Spleen (tissue), 7 donors: ENCODE data around the gene ANKRD13B.

Source experiments
- POLR2A ChIP-seq, 3 donors: fragments of 450-650 bp; IDR thresholded peaks; one replicate each; pipeline ENCODE4 v1.5.1; 2017; ENCODE audit warnings: antibody characterized with exemption in 3 of 3, mild to moderate bottlenecking in 1 of 3
- TF ChIP-seq, protein P1 (sequence below), 11 experiments: fragments of 200-600 bp in 7 of 11; fragments of 450-650 bp in 4 of 11; sonication (generic) in 4 of 11; IDR thresholded peaks in 8 of 11; conservative IDR thresholded peaks in 3 of 11; 1 replicate in 7 of 11; 2 replicates in 4 of 11; pipeline versions ENCODE4 v1.4.0 to v1.8.0; 2016 to 2021; ENCODE audit warnings: antibody characterized with exemption in 11 of 11, inconsistent platforms in 4 of 11, mild to moderate bottlenecking in 1 of 11
- donor health status: DM: no; HTN: no; CAD: no; lungs with moderate emphysema.
- donor health status: DM: no; HTN: no; CAD: no.
- donor health status: DM: no; HTN: no; CAD: no.

DNA sequence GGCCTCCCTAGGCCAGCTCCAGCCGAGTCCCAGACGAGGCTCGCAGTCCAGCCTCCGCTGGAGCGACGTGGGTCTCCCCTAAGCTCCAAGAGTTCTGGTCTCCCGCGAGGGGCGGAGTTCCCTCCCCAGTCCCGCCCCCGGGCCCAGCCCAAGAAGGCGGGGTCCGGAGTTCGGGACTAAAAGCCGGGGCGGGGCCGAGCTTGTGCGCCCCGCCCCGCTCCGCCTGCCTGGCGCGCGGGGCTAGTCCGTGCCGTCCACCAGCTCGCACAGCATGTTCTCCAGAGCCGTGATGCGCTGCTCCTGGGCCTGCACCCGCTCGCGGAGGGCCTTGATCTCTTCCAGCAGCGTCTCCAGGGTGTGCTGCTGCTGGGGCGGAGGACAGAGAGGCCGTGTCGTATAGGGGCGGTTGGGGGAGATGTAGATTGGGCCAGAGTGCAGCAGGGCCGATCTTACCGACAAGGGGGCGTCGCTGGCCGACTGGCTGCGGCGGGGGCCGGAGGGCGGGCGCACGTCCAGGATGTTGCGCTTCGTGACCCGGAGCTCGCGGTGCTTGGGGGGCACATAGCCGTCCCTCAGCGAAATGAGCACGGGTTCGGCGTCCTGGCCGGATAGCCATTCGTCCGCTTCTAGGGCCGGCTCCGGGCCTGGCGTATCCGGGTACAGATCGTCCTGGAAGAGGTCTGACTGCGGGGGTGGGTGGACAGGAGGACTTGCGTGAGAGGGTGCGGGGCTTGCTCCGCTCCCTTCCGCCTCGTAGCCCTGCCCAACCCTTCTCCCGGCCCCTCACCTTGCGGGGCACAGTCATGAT, 22.8 kb downstream of the ANKRD13B start:
- TF ChIP-seq, protein P1, sequence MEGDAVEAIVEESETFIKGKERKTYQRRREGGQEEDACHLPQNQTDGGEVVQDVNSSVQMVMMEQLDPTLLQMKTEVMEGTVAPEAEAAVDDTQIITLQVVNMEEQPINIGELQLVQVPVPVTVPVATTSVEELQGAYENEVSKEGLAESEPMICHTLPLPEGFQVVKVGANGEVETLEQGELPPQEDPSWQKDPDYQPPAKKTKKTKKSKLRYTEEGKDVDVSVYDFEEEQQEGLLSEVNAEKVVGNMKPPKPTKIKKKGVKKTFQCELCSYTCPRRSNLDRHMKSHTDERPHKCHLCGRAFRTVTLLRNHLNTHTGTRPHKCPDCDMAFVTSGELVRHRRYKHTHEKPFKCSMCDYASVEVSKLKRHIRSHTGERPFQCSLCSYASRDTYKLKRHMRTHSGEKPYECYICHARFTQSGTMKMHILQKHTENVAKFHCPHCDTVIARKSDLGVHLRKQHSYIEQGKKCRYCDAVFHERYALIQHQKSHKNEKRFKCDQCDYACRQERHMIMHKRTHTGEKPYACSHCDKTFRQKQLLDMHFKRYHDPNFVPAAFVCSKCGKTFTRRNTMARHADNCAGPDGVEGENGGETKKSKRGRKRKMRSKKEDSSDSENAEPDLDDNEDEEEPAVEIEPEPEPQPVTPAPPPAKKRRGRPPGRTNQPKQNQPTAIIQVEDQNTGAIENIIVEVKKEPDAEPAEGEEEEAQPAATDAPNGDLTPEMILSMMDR (IDR thresholded peaks at IDR 0.05 in 8 of 11, conservative IDR thresholded peaks at IDR 0.05 in 3 of 11), result peak in 1 of 11 experiments; percentile 31
- no peak for TF ChIP-seq POLR2A (IDR thresholded peaks at IDR 0.05)
